Esophagus squamous epithelium (tissue), 5 donors: Measurements from ENCODE around the gene SFRP5. TPM values are rescaled to one million over a fixed set of nuclear protein-coding genes. Genes with fewer than 3 reads are reported as not detected.

Experiments used
- DNase-seq: peaks from one replicate; lab custom pipeline; 2025; lab: John Stamatoyannopoulos, UW
- H3K27ac ChIP-seq, 4 donors: fragments of 200-600 bp; sonication (generic); one replicate each; pipeline ENCODE4 v1.5.1; 2016 to 2019; ENCODE audit warnings: mild to moderate bottlenecking in 1 of 4
- H3K27me3 ChIP-seq, 4 donors: fragments of 200-600 bp; sonication (generic); 1 replicate in 3 of 4; 2 replicates in 1 of 4; pipeline versions ENCODE4 v1.5.1 to v1.6.0; 2017 to 2021; ENCODE audit warnings: antibody characterized with exemption in 1 of 4
- H3K36me3 ChIP-seq, 3 donors: fragments of 200-600 bp; sonication (generic); one replicate each; pipeline ENCODE4 v1.5.1; 2016 to 2019
- H3K4me1 ChIP-seq, 3 donors: fragments of 200-600 bp; sonication (generic); one replicate each; pipeline ENCODE4 v1.5.1; 2017 to 2019
- H3K4me3 ChIP-seq, 4 donors: fragments of 200-600 bp; sonication (generic); 1 replicate in 3 of 4; 2 replicates in 1 of 4; pipeline ENCODE4 v1.5.1; 2016 to 2019; ENCODE audit warnings: mild to moderate bottlenecking in 2 of 4, moderate library complexity in 1 of 4
- H3K9me3 ChIP-seq, 3 donors: fragments of 200-600 bp; sonication (generic); one replicate each; pipeline ENCODE4 v1.5.1; 2016 to 2019
- POLR2A ChIP-seq, 4 donors: fragments of 450-650 bp; IDR thresholded peaks; one replicate each; pipeline ENCODE4 v1.6.1; 2017; ENCODE audit warnings: antibody characterized with exemption in 4 of 4, mild to moderate bottlenecking in 4 of 4, moderate library complexity in 3 of 4
- WGBS, 2 donors: methylation state at CpG; one replicate each; pipeline ENCODE4 v1.1.5; 2018; 5-methylcytosine and 5-hydroxymethylcytosine counted together
- intact Hi-C: fragments of 100-400 bp; cut with DNase I; formaldehyde crosslinking; loops from one replicate; pipeline ENCODE4 v1.15.0; 2022
- total RNA-seq, 4 donors: library from RNA; depleted of rRNA; stranded (reverse); fragments of >200 nt; gene quantifications; one replicate each; pipeline ENCODE4 v1.1.0, GENCODE V29; 2016
- TF ChIP-seq, protein P1 (sequence below), 6 experiments: fragments of 450-650 bp in 4 of 6; fragments of 200-600 bp in 2 of 6; sonication (generic) in 2 of 6; IDR thresholded peaks; one replicate each; pipeline ENCODE4 v1.5.1; 2016 to 2019; ENCODE audit warnings: antibody characterized with exemption in 6 of 6, mild to moderate bottlenecking in 4 of 6, moderate library complexity in 4 of 6
- donor health status: DM: yes; HTN: yes; CAD: no.

SFRP5 gene
- total RNA-seq, 4 donors from 2014 or later = 0.44 to 2.7 (median 0.70) TPM; not detected in 1

- TF ChIP-seq, protein P1, sequence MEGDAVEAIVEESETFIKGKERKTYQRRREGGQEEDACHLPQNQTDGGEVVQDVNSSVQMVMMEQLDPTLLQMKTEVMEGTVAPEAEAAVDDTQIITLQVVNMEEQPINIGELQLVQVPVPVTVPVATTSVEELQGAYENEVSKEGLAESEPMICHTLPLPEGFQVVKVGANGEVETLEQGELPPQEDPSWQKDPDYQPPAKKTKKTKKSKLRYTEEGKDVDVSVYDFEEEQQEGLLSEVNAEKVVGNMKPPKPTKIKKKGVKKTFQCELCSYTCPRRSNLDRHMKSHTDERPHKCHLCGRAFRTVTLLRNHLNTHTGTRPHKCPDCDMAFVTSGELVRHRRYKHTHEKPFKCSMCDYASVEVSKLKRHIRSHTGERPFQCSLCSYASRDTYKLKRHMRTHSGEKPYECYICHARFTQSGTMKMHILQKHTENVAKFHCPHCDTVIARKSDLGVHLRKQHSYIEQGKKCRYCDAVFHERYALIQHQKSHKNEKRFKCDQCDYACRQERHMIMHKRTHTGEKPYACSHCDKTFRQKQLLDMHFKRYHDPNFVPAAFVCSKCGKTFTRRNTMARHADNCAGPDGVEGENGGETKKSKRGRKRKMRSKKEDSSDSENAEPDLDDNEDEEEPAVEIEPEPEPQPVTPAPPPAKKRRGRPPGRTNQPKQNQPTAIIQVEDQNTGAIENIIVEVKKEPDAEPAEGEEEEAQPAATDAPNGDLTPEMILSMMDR (IDR thresholded peaks at IDR 0.05) = no peak
- TF ChIP-seq POLR2A (IDR thresholded peaks at IDR 0.05) = no peak
- Histone ChIP-seq H3K27ac (peak overlapping the region in 2 of 4 donors; percentile 58 to 63), H3K27me3 (peaks cover 0 to 21% (median 0%) of the 10 kb centered on the region in 4 donors), H3K9me3 (no peaks in the 10 kb centered on the region), H3K4me3 (peak overlapping the region in 1 of 4 donors; percentile 47), H3K36me3 (no peaks in the 10 kb centered on the region), H3K4me1 (peaks cover 0 to 18% (median 3%) of the 10 kb centered on the region in 3 donors)
- intact Hi-C loops = no loop called here
- DNase-seq = no peak
- 24 to 34% methylated on average over 4 to 8 of the region's 8 CpGs for WGBS, 2 donors
Observed at GRCh38 chr10:97726636-97727178, 45.1 kb downstream of the SFRP5 start.

DNA sequence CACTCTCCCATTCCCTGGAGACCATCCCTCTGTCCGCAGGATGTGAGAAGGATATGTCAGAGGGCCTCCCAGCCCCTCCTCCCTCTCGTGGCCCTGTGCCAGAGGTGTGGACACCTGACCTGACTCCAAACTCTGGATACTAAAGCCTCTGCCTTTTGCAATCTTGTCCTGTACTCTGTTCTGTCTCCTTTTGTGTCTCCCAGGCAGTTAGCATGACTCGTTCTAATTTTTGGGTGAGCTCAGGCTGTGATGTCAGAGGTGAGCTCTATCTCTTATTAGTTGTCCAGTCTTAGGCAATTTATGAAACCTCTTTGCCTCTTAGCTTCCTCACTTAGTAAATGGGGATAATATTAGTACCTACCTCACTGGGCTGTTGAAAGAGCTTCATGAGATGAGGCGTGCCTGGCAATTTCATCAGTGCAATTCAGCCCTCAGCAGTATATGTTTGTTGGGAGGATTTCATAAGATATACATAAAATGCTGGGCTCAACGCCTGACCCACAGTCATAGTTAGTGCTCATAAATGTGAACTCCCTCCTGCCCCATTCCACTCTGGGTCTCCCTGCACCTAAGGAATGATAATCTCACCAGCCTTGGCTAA lies 47.4 kb downstream of the SFRP5 start:
- DNase-seq = no peak
- H3K27ac ChIP-seq = no peak overlapping the region
- 47 to 51% methylated on average over 5 of the region's 5 CpGs for WGBS, 2 donors
- intact Hi-C loops = no loop called here
- H3K9me3 ChIP-seq = no peaks in the 10 kb centered on the region
- peaks cover 0 to 38% (median 0%) of the 10 kb centered on the region in 4 donors for H3K27me3 ChIP-seq
- H3K4me3 ChIP-seq = no peak overlapping the region
- H3K36me3 ChIP-seq = no peaks in the 10 kb centered on the region
- no peak for TF ChIP-seq POLR2A (IDR thresholded peaks at IDR 0.05)
- TF ChIP-seq, protein P1 (IDR thresholded peaks at IDR 0.05) = no peak
- peaks cover 0 to 26% (median 6%) of the 10 kb centered on the region in 3 donors for H3K4me1 ChIP-seq

DNA sequence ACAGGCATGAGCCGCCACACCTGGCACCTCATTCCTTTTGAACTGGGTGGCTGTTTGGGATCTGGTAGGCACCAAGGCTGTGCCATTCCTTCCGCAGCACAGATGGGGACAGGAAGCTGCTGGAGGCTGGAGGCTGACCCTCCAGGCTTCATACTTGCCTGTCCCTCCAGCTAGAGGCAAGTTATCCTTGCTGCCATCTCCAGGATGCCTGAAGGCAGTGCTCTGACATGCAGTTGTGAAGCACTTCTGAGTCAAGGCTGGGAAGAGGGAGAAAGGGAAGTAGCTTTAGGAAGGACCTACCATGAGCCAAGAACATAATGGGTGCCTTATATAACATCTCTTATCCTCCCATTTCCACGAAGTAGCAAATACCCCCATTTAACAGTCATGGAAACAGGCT lies 48.8 kb downstream of the SFRP5 start:
- DNase-seq = no peak
- Histone ChIP-seq H3K36me3 (peaks cover 0 to 2% (median 0%) of the 10 kb centered on the region in 3 donors), H3K27ac (no peak overlapping the region), H3K27me3 (peaks cover 0 to 47% (median 0%) of the 10 kb centered on the region in 4 donors), H3K9me3 (no peaks in the 10 kb centered on the region), H3K4me1 (peaks cover 8 to 40% (median 20%) of the 10 kb centered on the region in 3 donors), H3K4me3 (no peak overlapping the region)
- no peak for TF ChIP-seq POLR2A (IDR thresholded peaks at IDR 0.05)
- TF ChIP-seq, protein P1 (IDR thresholded peaks at IDR 0.05) = no peak
- 43 to 75% methylated on average over 1 to 2 of the region's 3 CpGs for WGBS, 2 donors
- intact Hi-C loops = no loop called here

- Histone ChIP-seq H3K4me1 (peaks cover 8 to 46% (median 29%) of the 10 kb centered on the region in 3 donors), H3K4me3 (no peak overlapping the region), H3K27ac (peak overlapping the region in 1 of 4 donors; percentile 5), H3K36me3 (peaks cover 0 to 10% (median 0%) of the 10 kb centered on the region in 3 donors), H3K27me3 (peaks cover 0 to 56% (median 0%) of the 10 kb centered on the region in 4 donors), H3K9me3 (no peaks in the 10 kb centered on the region)
- TF ChIP-seq, protein P1 (IDR thresholded peaks at IDR 0.05) = no peak
- TF ChIP-seq POLR2A (IDR thresholded peaks at IDR 0.05) = no peak
- WGBS, 2 donors = 76 to 78% methylated on average over 11 to 12 of the region's 12 CpGs
- intact Hi-C loops = no loop called here
- no peak for DNase-seq
Observed at GRCh38 chr10:97721871-97722780, 49.7 kb downstream of the SFRP5 start.
